Measurements from ENCODE around the gene GALNT14. TPM values are rescaled to one million over a fixed set of nuclear protein-coding genes. Genes with fewer than 3 reads are reported as not detected.

GALNT14 gene
- total RNA-seq, 1 donor from 2014 or later = 2.1 TPM

DNA sequence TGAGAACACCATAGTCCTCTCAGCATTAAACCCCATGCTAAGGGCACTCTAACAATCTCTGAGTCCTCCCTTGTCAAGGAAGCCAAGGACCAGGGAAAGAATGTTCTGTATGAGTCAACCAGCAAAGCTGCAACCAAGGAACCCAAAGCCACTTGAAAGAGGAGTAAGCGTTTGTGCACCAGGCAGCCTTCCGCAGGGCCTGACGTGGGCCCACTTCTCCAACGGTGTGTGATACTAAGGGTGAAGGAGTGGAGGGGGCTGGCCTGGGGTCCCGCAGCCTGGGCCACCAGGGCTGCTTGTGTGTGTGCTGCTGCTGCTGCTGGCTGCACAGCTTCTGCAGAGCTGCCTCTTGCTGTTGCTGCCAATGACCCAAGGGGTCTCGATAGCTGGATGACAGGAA lies 30.1 kb upstream of the GALNT14 start:
- H3K27ac ChIP-seq (ENCODE audit: low read depth, low read length) = no peak overlapping the region
- DNase-seq (ENCODE audit: low read depth) = no peak
- peaks cover 5% of the 10 kb centered on the region for H3K4me1 Mint-ChIP-seq (ENCODE audit: low read depth, unreplicated experiment)
- H3K9ac ChIP-seq (ENCODE audit: low read length) = no peak overlapping the region
- H3K4me3 Mint-ChIP-seq (ENCODE audit: unreplicated experiment) = no peak overlapping the region
- H3K36me3 ChIP-seq (ENCODE audit: insufficient read depth, low read length) = no peaks in the 10 kb centered on the region
- H3K4me1 ChIP-seq (ENCODE audit: insufficient read depth, low read length) = no peaks in the 10 kb centered on the region
- no peaks in the 10 kb centered on the region for H4K20me1 ChIP-seq (ENCODE audit: insufficient read depth, low read length)
- no peak for TF ChIP-seq EZH2 (IDR thresholded peaks at IDR 0.05; ENCODE audit: insufficient read depth, low read length)
- TF ChIP-seq, protein P1, sequence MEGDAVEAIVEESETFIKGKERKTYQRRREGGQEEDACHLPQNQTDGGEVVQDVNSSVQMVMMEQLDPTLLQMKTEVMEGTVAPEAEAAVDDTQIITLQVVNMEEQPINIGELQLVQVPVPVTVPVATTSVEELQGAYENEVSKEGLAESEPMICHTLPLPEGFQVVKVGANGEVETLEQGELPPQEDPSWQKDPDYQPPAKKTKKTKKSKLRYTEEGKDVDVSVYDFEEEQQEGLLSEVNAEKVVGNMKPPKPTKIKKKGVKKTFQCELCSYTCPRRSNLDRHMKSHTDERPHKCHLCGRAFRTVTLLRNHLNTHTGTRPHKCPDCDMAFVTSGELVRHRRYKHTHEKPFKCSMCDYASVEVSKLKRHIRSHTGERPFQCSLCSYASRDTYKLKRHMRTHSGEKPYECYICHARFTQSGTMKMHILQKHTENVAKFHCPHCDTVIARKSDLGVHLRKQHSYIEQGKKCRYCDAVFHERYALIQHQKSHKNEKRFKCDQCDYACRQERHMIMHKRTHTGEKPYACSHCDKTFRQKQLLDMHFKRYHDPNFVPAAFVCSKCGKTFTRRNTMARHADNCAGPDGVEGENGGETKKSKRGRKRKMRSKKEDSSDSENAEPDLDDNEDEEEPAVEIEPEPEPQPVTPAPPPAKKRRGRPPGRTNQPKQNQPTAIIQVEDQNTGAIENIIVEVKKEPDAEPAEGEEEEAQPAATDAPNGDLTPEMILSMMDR (IDR thresholded peaks at IDR 0.05; ENCODE audit: insufficient read depth, low read depth, low read length) = no peak
- no peak overlapping the region for H3K4me2 ChIP-seq (ENCODE audit: low read length)
- no peaks in the 10 kb centered on the region for H3K9me3 ChIP-seq (ENCODE audit: insufficient read depth, low read depth, low read length)
- H3K9me3 Mint-ChIP-seq (ENCODE audit: unreplicated experiment) = no peaks in the 10 kb centered on the region
- H3K27me3 ChIP-seq (ENCODE audit: insufficient read depth, low read length) = peaks cover 3% of the 10 kb centered on the region
- FAIRE-seq = no peak
- H3K36me3 Mint-ChIP-seq (ENCODE audit: low read depth, unreplicated experiment) = no peaks in the 10 kb centered on the region
- no peak overlapping the region for H2AFZ ChIP-seq (ENCODE audit: low read depth, low read length)
- peaks cover 44% of the 10 kb centered on the region for H3K27me3 Mint-ChIP-seq (ENCODE audit: low read depth, unreplicated experiment)
- no peak overlapping the region for H3K27ac Mint-ChIP-seq (ENCODE audit: unreplicated experiment)
- no peaks in the 10 kb centered on the region for H3K79me2 ChIP-seq (ENCODE audit: insufficient read depth, low read length)
- H3K4me3 ChIP-seq (ENCODE audit: insufficient read depth, low read depth, low read length) = no peak overlapping the region

DNA sequence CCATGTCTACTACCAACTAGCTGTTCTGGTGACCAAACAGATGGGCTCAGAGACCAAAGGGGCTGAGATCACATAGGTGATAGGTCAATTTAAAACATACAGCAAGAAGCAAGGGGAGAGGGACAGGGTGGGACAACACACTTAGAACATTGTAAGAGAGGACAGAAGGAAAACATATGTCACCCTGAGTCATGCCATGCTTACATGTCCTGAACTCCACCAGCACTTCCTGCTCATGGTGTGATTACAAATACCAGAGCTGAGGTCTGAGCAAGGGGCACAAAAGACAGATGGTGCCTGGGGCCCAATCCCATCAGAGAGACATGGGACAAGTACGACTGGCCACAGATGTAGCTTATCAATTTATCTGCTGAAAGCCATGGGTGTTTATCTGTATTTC lies 28.7 kb upstream of the GALNT14 start:
- Histone ChIP-seq H3K9ac (ENCODE audit: low read length) (no peak overlapping the region), H3K4me2 (ENCODE audit: low read length) (no peak overlapping the region), H3K4me3 (ENCODE audit: insufficient read depth, low read depth, low read length) (no peak overlapping the region), H3K27me3 (ENCODE audit: insufficient read depth, low read length) (peaks cover 3% of the 10 kb centered on the region), H3K27ac (ENCODE audit: low read depth, low read length) (no peak overlapping the region), H3K4me1 (ENCODE audit: insufficient read depth, low read length) (no peaks in the 10 kb centered on the region), H3K36me3 (ENCODE audit: insufficient read depth, low read length) (no peaks in the 10 kb centered on the region), H3K9me3 (ENCODE audit: insufficient read depth, low read depth, low read length) (no peaks in the 10 kb centered on the region), H3K79me2 (ENCODE audit: insufficient read depth, low read length) (no peaks in the 10 kb centered on the region), H4K20me1 (ENCODE audit: insufficient read depth, low read length) (no peaks in the 10 kb centered on the region), H2AFZ (ENCODE audit: low read depth, low read length) (no peak overlapping the region)
- peaks cover 36% of the 10 kb centered on the region for H3K27me3 Mint-ChIP-seq (ENCODE audit: low read depth, unreplicated experiment)
- H3K9me3 Mint-ChIP-seq (ENCODE audit: unreplicated experiment) = no peaks in the 10 kb centered on the region
- H3K4me3 Mint-ChIP-seq (ENCODE audit: unreplicated experiment) = no peak overlapping the region
- TF ChIP-seq, protein P1 (IDR thresholded peaks at IDR 0.05; ENCODE audit: insufficient read depth, low read depth, low read length) = no peak
- TF ChIP-seq EZH2 (IDR thresholded peaks at IDR 0.05; ENCODE audit: insufficient read depth, low read length) = no peak
- no peak overlapping the region for H3K27ac Mint-ChIP-seq (ENCODE audit: unreplicated experiment)
- H3K4me1 Mint-ChIP-seq (ENCODE audit: low read depth, unreplicated experiment) = peaks cover 5% of the 10 kb centered on the region
- no peak for FAIRE-seq
- H3K36me3 Mint-ChIP-seq (ENCODE audit: low read depth, unreplicated experiment) = no peaks in the 10 kb centered on the region
- DNase-seq (ENCODE audit: low read depth) = no peak

DNA sequence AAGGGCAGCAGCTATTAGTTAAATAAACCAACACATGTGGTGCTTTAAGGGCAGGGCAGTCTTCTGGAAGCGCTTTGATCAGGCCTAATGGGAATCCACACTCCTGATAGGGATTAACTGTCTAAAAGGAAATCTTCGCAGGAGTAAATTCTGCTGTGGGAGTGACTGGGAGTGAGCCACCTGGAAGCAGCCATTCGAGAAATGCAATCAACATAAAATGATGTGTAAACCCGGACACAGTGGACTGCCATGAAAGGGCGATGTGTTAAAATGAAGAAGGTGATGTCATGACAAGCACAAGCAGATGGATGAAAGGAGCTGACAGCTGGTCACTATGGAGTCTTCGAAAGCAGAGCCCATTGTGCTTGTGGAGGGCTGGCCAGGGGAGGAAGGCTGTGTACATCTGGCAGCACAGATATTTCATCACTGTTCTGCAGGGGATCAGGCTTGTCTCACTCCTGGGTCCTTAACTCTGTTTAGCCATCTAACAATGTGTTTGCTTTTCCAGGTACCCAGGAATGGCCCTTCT lies 24.8 kb upstream of the GALNT14 start:
- no peak for FAIRE-seq
- H3K4me2 ChIP-seq (ENCODE audit: low read length) = no peak overlapping the region
- TF ChIP-seq EZH2 (IDR thresholded peaks at IDR 0.05; ENCODE audit: insufficient read depth, low read length) = no peak
- TF ChIP-seq, protein P1 (IDR thresholded peaks at IDR 0.05; ENCODE audit: insufficient read depth, low read depth, low read length) = no peak
- no peak overlapping the region for H3K9ac ChIP-seq (ENCODE audit: low read length)
- Mint-ChIP-seq H3K36me3 (ENCODE audit: low read depth, unreplicated experiment) (no peaks in the 10 kb centered on the region), H3K27ac (ENCODE audit: unreplicated experiment) (no peak overlapping the region), H3K27me3 (ENCODE audit: low read depth, unreplicated experiment) (peaks cover 16% of the 10 kb centered on the region), H3K9me3 (ENCODE audit: unreplicated experiment) (no peaks in the 10 kb centered on the region), H3K4me1 (ENCODE audit: low read depth, unreplicated experiment) (peaks cover 2% of the 10 kb centered on the region), H3K4me3 (ENCODE audit: unreplicated experiment) (no peak overlapping the region)
- peaks cover 3% of the 10 kb centered on the region for H3K27me3 ChIP-seq (ENCODE audit: insufficient read depth, low read length)
- no peak overlapping the region for H3K27ac ChIP-seq (ENCODE audit: low read depth, low read length)
- no peak overlapping the region for H2AFZ ChIP-seq (ENCODE audit: low read depth, low read length)
- H3K36me3 ChIP-seq (ENCODE audit: insufficient read depth, low read length) = no peaks in the 10 kb centered on the region
- no peak for DNase-seq (ENCODE audit: low read depth)
- H4K20me1 ChIP-seq (ENCODE audit: insufficient read depth, low read length) = no peaks in the 10 kb centered on the region
- no peaks in the 10 kb centered on the region for H3K4me1 ChIP-seq (ENCODE audit: insufficient read depth, low read length)
- no peak overlapping the region for H3K4me3 ChIP-seq (ENCODE audit: insufficient read depth, low read depth, low read length)
- H3K9me3 ChIP-seq (ENCODE audit: insufficient read depth, low read depth, low read length) = no peaks in the 10 kb centered on the region
- no peaks in the 10 kb centered on the region for H3K79me2 ChIP-seq (ENCODE audit: insufficient read depth, low read length)
